GM12878 (cell line): ENCODE results near the gene CD69. TPM values are rescaled to one million over a fixed set of nuclear protein-coding genes. Genes with fewer than 3 reads are reported as not detected.

Experiments
- ATAC-seq: fragments of 200-7000 bp; cut with Tn5 transposase; 3 replicates; pipeline ENCODE4 v1.9.1; 2020; ENCODE audit warnings: mild to moderate bottlenecking, moderate library complexity
- BruUV-seq: library from RNA; stranded (reverse); fragments of 400-500 nt; replicated peaks from 2 replicates; lab custom pipeline; 2021; lab: Mats Ljungman, UMichigan
- CTCF ChIA-PET: fragments of 300-600 bp; sonication (Branson Sonifier 250); formaldehyde crosslinking; extraction: SDS; loops from one replicate; lab custom pipeline; 2021; ENCODE audit warnings: inconsistent platforms; lab: Yijun Ruan, JAX
- POLR2A ChIA-PET: fragments of 350-600 bp; formaldehyde crosslinking; extraction: SDS; loops from one replicate; lab custom pipeline; 2021; ENCODE audit warnings: inconsistent platforms; lab: Charles Lee
- RAD21 ChIA-PET: fragments of 300-600 bp; sonication (Branson Sonifier 250); formaldehyde crosslinking; loops from one replicate; lab custom pipeline; 2023; ENCODE audit warnings: antibody characterized with exemption; ENCODE audit not compliant: unreplicated experiment; lab: Charles Lee
- SMC1A ChIA-PET: fragments of 300-600 bp; sonication (Branson Sonifier 250); formaldehyde crosslinking; loops from one replicate; lab custom pipeline; 2023; ENCODE audit not compliant: unreplicated experiment, uncharacterized antibody; lab: Charles Lee
- DNase-seq: peaks from one replicate; pipeline ENCODE4 v3.0.0-alpha.2; 2011; ENCODE audit warnings: low read depth, low spot score
- FAIRE-seq: peaks from 3 replicates; lab custom pipeline; 2011; peaks lifted over from hg19 to GRCh38; lab: Jason Lieb, UNC
- H2AFZ ChIP-seq: 2 replicates; pipeline ENCODE4 v1.6.0; 2011; ENCODE audit warnings: low read depth, low read length, control low read depth; ENCODE audit not compliant: control insufficient read depth
- H3K27ac ChIP-seq: 2 replicates; pipeline ENCODE4 v1.5.1; 2011; ENCODE audit warnings: control low read depth; ENCODE audit not compliant: control insufficient read depth, insufficient read depth
- H3K27me3 ChIP-seq, 2 experiments: replicated peaks in 1 of 2; 2 replicates each; pipeline versions ENCODE4 v1.6.0 to v1.6.1; 2011; ENCODE audit warnings: low read length in 1 of 2; ENCODE audit not compliant: control insufficient read depth in 2 of 2, insufficient read depth in 2 of 2
- H3K36me3 ChIP-seq, 2 experiments: 2 replicates each; pipeline ENCODE4 v1.5.1; 2011; ENCODE audit warnings: low read length in 1 of 2; ENCODE audit not compliant: control insufficient read depth in 2 of 2, insufficient read depth in 2 of 2
- H3K4me1 ChIP-seq: 2 replicates; pipeline ENCODE4 v1.6.1; 2011; ENCODE audit warnings: mild to moderate bottlenecking, low read length, moderate library complexity, mixed read lengths; ENCODE audit not compliant: control insufficient read depth, insufficient read depth
- H3K4me2 ChIP-seq: 2 replicates; pipeline ENCODE4 v1.6.0; 2011; ENCODE audit warnings: control low read depth; ENCODE audit not compliant: control insufficient read depth, insufficient read depth
- H3K4me3 ChIP-seq: fragments of 200-600 bp; sonication (generic); 2 replicates; pipeline ENCODE4 v1.5.1; 2016
- H3K79me2 ChIP-seq: 2 replicates; pipeline ENCODE4 v1.6.0; 2011; ENCODE audit warnings: low read length; ENCODE audit not compliant: control insufficient read depth, insufficient read depth
- H3K9ac ChIP-seq: 2 replicates; pipeline ENCODE4 v1.8.0; 2011; ENCODE audit warnings: low read length, control low read depth, mixed read lengths; ENCODE audit not compliant: control insufficient read depth, insufficient read depth
- H3K9me3 ChIP-seq: replicated peaks from 3 replicates; pipeline ENCODE4 v1.5.1; 2011; ENCODE audit warnings: mild to moderate bottlenecking, low read length; ENCODE audit not compliant: control insufficient read depth, insufficient read depth
- H4K20me1 ChIP-seq: 2 replicates; pipeline ENCODE4 v1.6.0; 2011; ENCODE audit not compliant: control insufficient read depth, insufficient read depth
- BACH1 ChIP-seq: fragments of 450-650 bp; IDR thresholded peaks from 2 replicates; pipeline ENCODE4 v1.6.1; 2017; ENCODE audit warnings: mild to moderate bottlenecking, borderline replicate concordance
- BMI1 ChIP-seq: fragments of 450-650 bp; IDR thresholded peaks from 2 replicates; pipeline ENCODE4 v1.6.1; 2016; ENCODE audit warnings: mild to moderate bottlenecking, moderate library complexity, borderline replicate concordance
- CBX3 ChIP-seq: fragments of 200-600 bp; sonication (generic); IDR thresholded peaks from 2 replicates; pipeline ENCODE4 v1.6.1; 2016; ENCODE audit warnings: low read depth, borderline replicate concordance
- POLR2AphosphoS5 ChIP-seq: IDR thresholded peaks from 2 replicates; pipeline ENCODE4 v1.6.1; 2011; ENCODE audit warnings: mild to moderate bottlenecking, low read length, inconsistent platforms
- REST ChIP-seq: IDR thresholded peaks from 2 replicates; pipeline ENCODE4 v1.6.1; 2012; ENCODE audit warnings: mild to moderate bottlenecking, low read depth, low read length
- RUNX3 ChIP-seq: IDR thresholded peaks from 2 replicates; pipeline ENCODE4 v1.6.1; 2012; ENCODE audit warnings: low read length, inconsistent platforms
- ZBED1 ChIP-seq: IDR thresholded peaks from 2 replicates; pipeline ENCODE4 v1.6.1; 2016; ENCODE audit warnings: borderline replicate concordance
- in situ Hi-C: fragments of 300-500 bp; cut with MboI; formaldehyde crosslinking; loops from 9 replicates; pipeline ENCODE4 v1.14.3; 2018; ENCODE audit warnings: mixed read lengths
- intact Hi-C: fragments of 100-400 bp; cut with micrococcal nuclease; formaldehyde crosslinking; loops from one replicate; pipeline ENCODE4 v1.14.2; 2022; ENCODE audit not compliant: unreplicated experiment
- polyA plus RNA-seq, 11 experiments: library from polyadenylated mRNA; depleted of rRNA in 4 of 11; unstranded in 6 of 11; stranded (reverse) in 5 of 11; fragments of >200 nt; fragmentation: Nextera tagmentation in 4 of 11; fragmentation: Illumina TruSeq in 1 of 11; extraction: Ambion mirVana in 4 of 11; extraction: Trizol in 1 of 11; gene quantifications; 1 replicate in 1 of 11; 2 replicates in 10 of 11; pipeline versions ENCODE4 v1.2.1 to v1.2.3, GENCODE V29; 2011 to 2016; ENCODE audit warnings: inconsistent platforms in 2 of 11, missing spikeins in 2 of 11, low read depth in 1 of 11
- total RNA-seq, 4 experiments: library from RNA; depleted of rRNA in 3 of 4; stranded (reverse); fragments of >200 nt in 3 of 4; fragmentation: Illumina TruSeq in 1 of 4; extraction: Trizol in 1 of 4; gene quantifications; 2 replicates each; pipeline versions ENCODE4 v1.2.1 to v1.2.3, GENCODE V29; 2013 to 2021

CD69 gene
- total and polyA plus RNA-seq, 10 of the 15 experiments (the other 5 are each of a cell fraction or from before 2014, with no cell fraction given), result 7.3 to 156 (median 15.0) TPM

GRCh38 chr12:9755567-9755966 is 5.1 kb downstream of the CD69 start (continued):
- TF ChIP-seq REST (no peak), CBX3 (no peak), ZBED1 (no peak), RUNX3 (no peak)

- Histone ChIP-seq H3K27me3 (no peaks in the 10 kb centered on the region), H3K9ac (no peak overlapping the region), H3K79me2 (peaks cover 34% of the 10 kb centered on the region), H3K9me3 (no peaks in the 10 kb centered on the region), H3K27ac (no peak overlapping the region), H3K4me2 (no peak overlapping the region; the same call in 1 of the 2 replicates), H4K20me1 (no peaks in the 10 kb centered on the region), H3K4me1 (no peaks in the 10 kb centered on the region), H2AFZ (no peak overlapping the region), H3K36me3 (peaks cover 0 to 14% of the 10 kb centered on the region in 2 experiments; a peak in 3 of 4 replicates), H3K4me3 (no peak overlapping the region)
- POLR2A ChIA-PET, result interaction anchor here (0.8 to 1.7 kb wide), 4 partner anchors 12 to 43 kb away, joined by 3 to 7 read pairs (median 4); no protein-coding TSS in a partner anchor
- SMC1A ChIA-PET, result interaction anchor here (1.1 to 22.8 kb wide), 8 partner anchors 9 to 173 kb away, joined by 3 to 814 read pairs (median 4); no protein-coding TSS in a partner anchor
- no peak for DNase-seq
- FAIRE-seq, result no peak
- RAD21 ChIA-PET, result interaction anchor here (0.9 to 17.5 kb wide), 4 partner anchors 8 to 42 kb away, joined by 4 to 577 read pairs (median 70); no protein-coding TSS in a partner anchor
- no peak for ATAC-seq
- intact Hi-C loops, result no loop called here
- in situ Hi-C loops, result no loop called here
- CTCF ChIA-PET, result interaction anchor here (1.0 to 19.3 kb wide), 6 partner anchors 8 to 44 kb away, joined by 3 to 835 read pairs (median 5); no protein-coding TSS in a partner anchor
- TF ChIP-seq BMI1 (peak; percentile 15; the same call in 1 of the 2 replicates), POLR2AphosphoS5 (peak; percentile 69; the same call in 1 of the 2 replicates), BACH1 (no peak)
- BruUV-seq, result no TSS peak
Observed at GRCh38 chr12:9755035-9755434, 5.7 kb downstream of the CD69 start.
